CD4-positive, alpha-beta T cell treated with Interleukin-4 for 4 hours (primary cell): ENCODE results near the gene TUBGCP5.

Source experiments
- DNase-seq: peaks from one replicate; pipeline ENCODE4 v3.0.0-alpha.2; 2020

The TUBGCP5 gene

GRCh38 chr15:22951381-22952280 lies 87.7 kb downstream of the TUBGCP5 start:
- DNase-seq, result no peak

GRCh38 chr15:22951031-22951380 lies 88.4 kb downstream of the TUBGCP5 start:
- DNase-seq, result no peak

GRCh38 chr15:22950256-22950990 lies 88.9 kb downstream of the TUBGCP5 start:
- DNase-seq, result no peak
